HUDEP-2 (cell line): ENCODE data around the gene SPEM2.

Experiments used
- DNase-seq, 76 experiments: peaks; one replicate each; lab custom pipeline; 2025; ENCODE audit not compliant: unreplicated experiment in 76 of 76; lab: John Stamatoyannopoulos, UW

Gene SPEM2

DNA sequence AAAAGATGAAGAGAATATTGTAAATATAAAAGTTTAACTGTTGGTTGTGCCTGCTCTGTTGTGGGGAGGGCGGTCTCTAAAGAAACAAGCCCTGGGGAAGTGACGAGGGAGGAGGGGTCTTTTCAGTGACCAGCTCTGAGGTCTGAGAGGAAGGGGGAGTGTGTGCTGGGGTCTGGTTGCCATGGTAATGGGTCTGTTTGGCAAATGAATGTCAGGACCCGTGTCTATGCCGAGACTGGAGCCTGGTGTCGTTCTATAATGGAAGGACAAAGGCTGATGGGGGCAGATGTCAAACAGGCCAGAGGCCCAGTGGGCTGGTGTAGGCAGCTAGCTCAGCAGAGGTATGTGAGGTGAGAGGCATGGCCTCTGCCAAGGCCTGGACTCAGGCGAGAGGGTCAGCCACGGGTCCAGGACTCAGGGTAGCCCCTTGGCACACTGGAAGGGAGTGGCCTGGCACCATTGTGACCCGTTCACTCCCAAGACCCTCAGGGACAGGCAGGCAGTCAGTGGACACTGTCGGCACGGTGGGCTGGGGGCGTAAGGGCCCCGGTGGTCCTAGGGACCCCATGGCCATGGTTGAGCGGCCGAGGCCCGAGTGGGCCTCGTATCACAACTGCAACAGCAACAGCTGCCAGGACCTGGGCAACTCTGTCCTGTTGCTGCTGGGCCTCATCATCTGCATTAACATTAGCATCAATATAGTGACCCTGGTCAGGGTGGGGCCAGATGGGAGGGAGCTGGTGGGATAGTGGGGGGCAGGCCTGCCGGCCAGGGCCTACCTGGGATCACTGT is 5.4 kb upstream of the SPEM2 start, which contains the start of gene SPEM1:
Gene SPEM1 (plus strand): TSS at position 506 of the 792 bp plus-strand sequence. CDS start 61 bp downstream, at position 567.
- DNase-seq = no peak

DNA sequence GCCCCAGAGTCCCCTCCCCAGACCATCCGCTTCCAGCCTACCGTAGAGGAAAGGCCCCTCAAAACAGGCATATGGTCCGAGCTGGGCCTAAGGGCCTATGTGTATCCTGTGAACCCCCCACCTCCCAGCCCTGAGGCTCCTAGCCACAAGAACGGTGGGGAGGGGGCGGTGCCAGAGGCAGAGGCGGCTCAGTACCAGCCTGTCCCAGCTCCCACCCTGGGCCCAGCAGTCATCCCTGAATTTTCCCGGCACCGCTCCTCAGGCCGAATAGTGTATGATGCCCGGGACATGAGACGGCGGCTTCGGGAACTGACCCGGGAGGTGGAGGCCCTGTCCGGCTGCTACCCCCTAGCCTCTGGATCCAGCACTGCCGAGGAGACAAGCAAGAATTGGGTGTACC is 4.2 kb upstream of the SPEM2 start:
- DNase-seq = no peak

DNA sequence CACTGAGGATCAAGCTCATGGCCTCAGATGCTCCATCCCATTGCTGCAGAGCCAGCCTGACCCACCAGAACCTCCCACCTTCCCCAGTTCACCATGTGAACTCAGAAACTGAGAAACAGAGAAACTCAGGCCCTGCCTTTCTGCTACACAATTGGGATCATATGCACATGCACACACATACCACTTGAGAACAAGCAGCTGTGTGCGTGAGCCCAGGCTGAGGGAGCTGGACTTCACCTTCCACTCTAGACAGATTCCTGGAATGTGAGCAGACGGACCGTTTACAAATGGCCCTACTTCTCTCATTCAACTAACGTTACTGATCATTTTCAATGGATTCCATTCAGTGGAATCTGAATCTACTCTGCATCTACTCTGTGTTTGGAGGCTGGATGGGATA is 1.7 kb upstream of the SPEM2 start:
- DNase-seq = no peak

DNA sequence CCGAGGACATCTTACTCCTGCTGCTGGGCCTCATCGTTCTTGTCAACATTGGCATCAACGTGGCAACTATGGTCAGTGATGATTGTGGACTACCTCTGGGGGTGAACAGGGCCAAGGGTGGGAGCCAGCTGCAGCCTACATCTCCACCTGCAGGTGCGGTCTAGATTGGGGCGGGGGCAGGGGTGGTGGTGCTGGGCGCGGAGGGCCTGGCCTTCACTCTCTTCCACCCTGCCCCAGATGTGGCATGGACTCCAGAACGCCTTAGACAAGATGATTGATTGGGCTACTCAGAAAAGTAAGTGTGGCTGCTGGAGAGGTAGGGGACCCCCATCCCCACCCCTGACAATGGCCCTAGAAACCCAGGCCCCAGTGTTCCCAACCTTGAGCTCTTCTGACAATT is 340 bp downstream of the SPEM2 start:
- DNase-seq = no peak

DNA sequence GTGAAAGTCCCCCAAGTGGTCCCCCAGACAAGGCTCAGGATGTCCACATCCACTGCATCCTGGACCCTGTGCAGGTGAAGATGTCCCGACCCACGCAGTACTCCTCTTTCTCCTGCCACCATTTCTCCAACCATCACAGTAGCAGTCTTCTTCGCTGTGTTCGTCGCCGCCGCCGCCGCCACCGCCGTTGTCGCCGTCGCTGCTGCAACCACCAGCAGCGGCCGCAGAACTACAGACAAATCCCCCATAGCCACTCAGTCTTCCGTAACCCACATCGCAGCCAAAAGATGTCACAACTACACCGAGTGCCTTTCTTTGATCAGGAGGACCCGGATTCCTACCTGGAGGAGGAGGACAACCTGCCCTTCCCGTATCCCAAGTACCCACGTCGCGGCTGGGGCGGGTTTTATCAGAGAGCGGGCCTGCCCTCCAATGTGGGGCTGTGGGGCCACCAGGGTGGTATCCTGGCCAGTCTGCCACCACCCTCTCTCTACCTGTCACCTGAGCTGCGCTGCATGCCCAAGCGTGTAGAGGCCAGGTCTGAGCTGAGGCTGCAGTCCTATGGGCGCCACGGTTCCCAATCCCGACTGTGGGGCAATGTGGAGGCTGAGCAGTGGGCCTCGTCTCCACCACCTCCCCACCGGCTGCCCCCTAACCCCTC is 917 bp downstream of the SPEM2 start:
- DNase-seq = no peak

DNA sequence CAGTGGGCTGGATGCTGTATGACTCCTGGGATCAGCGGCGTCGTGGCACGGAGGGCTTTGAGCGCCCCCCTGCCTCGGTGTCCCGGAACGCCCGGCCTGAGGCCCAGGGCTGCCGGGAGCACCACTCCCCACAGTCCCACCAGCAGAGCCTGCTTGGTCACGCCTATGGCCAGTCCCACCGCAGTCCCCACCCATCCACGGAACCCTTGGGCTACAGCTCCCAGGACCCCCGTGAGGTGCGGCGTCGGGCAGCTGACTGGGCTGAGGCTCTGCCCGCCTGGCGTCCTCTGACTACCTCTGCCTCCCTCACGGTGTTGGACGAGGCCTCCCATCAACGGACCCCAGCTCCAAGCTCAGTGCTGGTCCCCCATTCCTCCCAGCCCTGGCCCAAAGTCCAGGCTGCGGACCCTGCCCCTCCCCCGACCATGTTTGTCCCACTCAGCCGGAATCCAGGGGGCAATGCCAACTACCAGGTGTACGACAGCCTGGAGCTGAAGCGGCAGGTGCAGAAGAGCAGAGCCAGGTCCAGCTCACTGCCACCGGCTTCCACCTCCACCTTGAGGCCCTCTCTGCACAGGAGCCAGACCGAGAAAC is 1.6 kb downstream of the SPEM2 start:
- no peak for DNase-seq

DNA sequence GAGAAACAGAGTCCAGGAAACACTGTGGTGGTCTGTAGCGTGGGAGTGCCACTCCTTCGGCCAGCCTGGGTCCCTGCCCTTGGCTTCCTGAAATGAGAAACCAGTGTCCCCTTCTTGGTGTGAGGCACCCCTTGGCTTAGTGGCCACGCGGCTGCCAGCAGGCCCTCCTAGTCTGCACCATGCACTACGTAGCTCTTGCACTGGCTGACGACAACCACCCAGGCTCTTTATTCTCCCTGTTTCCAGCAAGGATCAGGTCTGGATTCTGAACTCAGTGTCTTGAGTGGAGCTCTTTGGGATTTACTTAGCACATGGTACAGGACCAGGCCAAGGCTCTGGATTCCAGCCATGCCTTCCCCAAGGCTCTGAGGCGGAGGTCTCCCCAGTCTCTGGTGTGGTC is 2.1 kb downstream of the SPEM2 start:
- no peak for DNase-seq

DNA sequence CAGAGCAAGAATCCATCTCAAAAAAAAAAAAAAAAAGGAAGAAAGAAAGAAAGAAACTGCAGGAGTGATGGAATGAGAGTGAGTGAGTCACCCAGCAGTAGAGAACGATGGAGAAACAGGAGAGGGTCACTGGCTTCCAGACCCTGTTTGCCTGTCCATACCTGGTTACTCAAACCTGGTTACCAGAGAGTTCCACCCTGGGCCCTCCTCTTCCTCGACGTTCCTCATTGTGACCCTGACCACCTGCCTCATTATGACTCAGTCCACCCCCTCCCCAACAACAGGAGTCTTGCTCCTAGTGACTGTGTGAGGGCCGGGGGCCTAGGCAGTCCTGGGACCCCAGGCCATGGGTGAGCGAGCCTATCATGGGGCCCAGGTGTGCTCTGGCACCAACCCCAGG is 3.1 kb downstream of the SPEM2 start, which contains the start of gene SPEM3:
Gene SPEM3 (plus strand): TSS at position 301 of the 400 bp plus-strand sequence. CDS start 46 bp downstream, at position 347.
- DNase-seq = no peak

DNA sequence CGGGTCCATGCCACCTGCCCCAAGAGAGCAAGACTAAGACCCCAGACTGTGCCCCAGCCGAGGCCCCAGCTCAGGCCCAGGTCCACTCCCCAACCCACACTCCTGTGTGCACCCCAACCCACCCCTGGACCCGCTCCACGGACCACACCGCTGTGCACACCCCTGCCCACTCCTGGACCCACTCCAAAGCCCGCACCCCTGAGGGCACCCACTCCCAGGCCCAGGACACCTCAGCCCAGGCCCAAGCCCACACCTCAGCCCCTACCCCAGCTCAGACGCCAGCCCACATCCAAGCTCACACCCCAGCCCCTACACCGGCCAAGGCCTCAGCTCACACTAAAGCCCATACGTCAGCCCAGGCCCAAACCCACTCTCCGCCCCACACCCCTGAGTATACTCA is 4.3 kb downstream of the SPEM2 start:
- no peak for DNase-seq

DNA sequence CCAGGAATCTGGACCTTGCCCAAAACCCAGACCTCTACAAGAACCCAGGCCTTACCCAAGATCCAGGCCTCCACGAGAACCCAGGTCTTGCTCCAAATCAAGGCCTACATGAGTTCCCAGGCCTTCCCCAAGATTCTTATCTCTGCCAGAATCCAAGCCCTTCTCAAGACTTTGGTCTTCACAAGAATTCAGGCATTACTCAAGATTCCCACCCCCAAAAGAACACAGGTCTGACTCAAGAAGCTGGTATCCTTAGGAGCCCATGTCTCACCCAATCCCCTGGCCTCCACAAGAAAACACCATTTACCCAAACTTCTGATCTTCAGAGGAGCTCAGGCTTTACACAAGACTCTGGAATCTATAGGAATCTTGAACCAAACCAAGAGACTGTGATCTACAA is 5.8 kb downstream of the SPEM2 start:
- no peak for DNase-seq

DNA sequence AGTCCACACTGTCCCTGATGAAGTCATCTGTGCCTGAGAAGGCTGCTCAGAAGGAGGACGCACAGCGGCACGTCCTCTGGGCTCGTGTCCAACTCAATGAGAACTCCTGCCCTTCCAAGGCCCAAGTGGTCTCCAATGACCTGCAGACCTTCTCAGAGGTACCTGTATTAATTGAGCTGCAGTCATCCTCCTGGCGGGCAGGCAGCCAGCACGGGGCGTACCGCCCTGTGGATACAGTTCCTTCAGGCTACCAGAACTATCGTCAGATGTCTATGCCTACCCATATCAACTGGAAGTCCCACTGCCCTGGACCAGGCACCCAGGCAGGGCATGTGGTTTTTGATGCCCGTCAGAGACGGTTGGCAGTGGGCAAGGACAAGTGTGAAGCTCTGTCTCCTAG is 6.9 kb downstream of the SPEM2 start:
- DNase-seq = no peak

DNA sequence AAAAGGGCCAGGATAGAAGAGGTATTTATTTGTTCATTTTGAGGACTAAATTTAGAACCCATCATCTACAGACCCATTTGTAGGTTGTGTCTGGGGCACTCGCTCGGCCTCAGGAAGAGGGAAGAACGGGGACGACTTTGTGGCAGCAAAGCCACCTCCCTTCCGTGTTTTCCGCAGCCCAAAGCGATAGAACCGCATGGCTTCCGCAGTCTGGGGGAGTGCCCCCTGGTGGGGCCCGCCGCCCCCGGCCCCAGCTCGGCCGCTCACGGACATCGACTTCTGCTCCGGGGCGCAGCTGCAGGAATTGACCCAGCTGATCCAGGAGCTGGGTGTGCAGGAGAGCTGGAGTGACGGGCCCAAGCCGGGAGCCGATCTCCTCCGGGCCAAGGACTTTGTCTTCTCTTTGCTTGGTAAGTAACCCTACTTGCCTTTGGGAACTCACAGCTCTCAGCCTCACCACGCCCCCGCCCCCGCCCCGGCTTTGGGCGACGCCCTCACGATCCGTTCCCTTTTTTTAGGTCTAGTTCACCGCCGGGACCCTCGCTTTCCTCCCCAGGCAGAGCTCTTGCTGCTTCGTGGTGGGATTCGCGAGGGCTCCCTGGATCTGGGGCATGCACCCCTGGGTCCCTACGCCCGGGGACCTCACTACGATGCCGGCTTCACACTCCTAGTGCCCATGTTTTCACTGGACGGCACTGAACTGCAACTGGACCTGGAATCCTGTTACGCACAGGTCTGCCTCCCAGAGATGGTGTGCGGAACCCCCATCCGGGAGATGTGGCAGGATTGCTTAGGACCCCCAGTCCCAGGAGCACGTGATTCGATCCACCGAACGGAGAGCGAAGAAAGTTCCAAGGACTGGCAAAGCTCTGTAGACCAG is 10.5 kb downstream of the SPEM2 start:
- peak in 59 of 76 experiments; percentile 16 to 77 (median 56) for DNase-seq

DNA sequence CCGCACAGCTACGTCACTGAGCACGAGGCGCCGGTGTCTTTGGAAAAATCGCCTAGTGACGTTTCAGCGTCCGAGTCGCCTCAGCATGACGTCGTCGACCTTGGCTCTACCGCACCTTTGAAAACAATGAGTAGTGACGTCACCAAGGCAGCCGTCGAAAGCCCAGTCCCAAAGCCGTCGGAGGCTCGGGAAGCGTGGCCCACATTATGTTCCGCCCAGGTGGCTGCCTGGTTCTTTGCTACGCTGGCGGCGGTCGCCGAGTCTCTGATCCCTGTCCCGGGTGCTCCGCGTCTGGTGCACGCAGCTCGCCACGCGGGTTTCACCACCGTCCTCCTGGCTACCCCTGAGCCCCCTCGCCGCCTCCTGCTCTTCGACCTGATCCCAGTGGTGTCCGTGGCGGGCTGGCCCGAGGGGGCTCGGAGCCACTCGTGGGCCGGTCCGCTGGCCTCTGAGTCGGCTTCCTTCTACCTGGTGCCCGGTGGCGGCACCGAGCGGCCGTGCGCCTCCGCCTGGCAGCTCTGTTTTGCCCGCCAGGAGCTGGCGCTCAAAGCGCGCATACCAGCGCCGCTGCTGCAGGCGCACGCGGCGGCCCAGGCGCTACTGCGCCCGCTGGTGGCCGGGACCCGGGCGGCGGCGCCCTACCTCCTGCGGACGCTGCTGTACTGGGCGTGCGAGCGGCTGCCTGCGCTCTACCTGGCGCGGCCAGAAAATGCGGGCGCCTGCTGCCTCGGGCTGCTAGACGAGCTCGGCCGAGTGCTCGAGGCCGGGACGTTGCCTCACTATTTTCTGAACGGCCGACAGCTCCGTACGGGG is 11.3 kb downstream of the SPEM2 start:
- DNase-seq = peak in 65 of 76 experiments; percentile 28 to 85 (median 70)

DNA sequence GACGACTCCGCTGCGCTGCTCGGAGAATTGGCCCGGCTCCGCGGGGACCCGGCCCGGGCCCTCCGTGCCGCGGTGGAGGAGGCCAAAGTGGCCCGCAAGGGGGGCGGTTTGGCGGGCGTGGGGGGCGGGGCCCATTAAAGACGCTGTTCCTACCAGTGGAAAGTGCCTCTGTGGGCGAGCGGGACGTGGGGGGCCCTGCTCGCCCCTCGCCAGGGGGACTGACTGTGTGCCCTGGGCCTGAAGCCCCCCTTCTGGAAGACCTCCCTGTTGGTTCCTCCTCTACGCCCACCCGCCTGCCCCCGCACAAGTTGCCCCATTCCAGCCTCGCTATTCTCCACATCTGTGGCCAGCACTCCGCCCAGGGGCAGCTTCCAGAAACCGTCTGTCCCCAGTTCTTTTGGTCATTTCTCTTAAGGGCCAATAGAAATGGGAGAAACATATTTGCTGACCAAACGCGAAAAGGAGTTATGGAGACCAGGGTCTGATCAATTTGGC is 12.0 kb downstream of the SPEM2 start:
- no peak for DNase-seq

DNA sequence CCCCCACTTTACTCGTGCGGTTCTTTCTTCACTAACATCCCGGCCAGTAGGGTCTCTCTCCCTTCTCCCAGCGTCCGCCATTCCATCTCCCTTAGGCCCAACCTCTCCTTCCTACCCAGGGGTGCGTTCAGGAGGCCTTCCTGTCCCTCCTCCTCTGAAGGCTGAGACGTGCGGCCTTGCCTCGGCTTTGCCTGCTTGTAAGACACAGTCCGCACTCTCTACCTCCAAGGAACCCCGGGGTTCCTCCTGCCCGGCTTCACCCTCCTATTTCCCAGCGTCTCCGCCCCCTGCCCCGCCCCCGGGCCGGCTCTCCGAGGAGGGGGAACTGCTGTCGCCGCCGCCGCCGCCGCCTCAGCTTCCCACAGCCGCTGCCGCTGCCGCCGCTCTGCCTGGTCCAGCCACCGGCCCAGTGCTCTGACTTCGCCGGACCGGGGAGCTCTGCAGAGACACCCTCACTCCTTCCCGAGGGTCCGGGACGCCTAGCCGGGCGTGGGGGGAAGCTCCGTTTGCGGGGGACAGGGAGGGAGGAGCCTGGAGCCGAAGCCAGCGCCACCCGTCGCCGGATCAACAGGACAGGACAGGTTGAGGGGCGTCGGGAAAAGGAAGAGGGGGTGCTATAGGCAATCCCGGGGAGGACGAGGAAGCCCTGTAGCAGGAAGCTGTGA is 12.7 kb downstream of the SPEM2 start:
- DNase-seq = no peak

DNA sequence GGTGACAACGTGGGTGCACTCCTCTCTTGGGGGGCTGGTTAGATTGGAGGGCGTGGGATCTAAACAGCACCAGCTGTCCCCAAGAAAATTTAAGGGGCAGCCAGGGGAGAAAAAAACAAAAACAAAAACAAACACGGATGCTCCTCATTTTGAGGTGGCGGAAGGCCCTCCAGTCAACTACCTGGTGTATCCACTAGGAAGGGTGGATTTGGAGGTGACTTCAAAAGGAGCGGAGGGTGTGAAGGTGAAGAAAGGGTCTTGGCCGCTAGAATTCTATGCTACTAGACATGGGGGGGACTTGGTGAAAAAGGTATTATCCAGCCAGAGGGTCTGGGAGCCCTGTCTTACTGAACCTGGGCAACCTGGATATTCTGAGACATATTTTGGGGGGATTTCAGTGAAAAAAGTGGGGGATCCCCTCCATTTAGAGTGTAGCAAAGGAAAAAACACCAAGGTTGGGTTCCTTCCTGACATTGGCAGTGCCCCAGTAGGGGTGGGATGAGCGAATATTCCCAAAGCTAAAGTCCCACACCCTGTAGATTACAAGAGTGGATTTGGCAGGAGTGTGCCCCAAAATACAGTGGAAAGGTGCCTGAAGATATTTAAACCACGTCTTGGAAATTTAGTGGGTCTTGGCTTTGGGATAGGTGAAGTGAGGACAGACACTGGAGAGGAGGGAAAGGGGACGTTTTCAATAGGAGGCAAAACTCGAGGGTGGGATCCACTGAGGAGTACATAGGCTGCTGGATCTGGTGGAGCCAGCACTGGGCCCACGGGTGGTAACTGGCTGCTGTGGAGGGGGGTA is 13.4 kb downstream of the SPEM2 start:
- DNase-seq = no peak

DNA sequence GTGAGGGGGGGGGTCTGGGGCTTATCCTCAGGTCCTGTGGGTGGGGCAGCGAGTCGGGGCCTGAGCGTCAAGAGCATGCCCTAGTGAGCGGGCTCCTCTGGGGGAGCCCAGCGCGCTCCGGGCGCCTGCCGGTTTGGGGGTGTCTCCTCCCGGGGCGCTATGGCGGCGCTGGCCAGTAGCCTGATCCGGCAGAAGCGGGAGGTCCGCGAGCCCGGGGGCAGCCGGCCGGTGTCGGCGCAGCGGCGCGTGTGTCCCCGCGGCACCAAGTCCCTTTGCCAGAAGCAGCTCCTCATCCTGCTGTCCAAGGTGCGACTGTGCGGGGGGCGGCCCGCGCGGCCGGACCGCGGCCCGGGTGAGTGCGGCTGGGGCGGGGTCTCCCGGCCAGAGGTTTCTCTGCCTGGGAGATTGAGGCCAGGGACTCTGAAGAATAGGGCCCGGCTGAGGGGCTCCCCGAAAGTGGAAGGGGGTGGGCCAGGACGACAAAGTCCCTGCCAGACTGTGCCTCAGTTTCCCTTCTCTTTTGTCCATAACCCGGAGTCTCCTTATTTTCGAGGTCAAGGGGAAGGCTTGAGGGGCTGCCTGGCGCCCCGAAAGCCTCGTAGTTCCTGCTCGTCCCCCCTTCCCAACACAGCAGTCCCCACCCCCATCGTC is 14.2 kb downstream of the SPEM2 start, which contains the start of gene FGF11:
Gene FGF11 (plus strand): TSS at position 51 of the 651 bp plus-strand sequence. CDS start 109 bp downstream, at position 160.
- no peak for DNase-seq
